ENCODE measurements around the gene KCTD5.
"Not testable (repeated sequence)": the region's sequence is repeated elsewhere in the genome, so short reads cannot be mapped to it uniquely, and the experiment has no call there.

The KCTD5 gene

GRCh38 chr16:2682209-2683021 is at the start of gene KCTD5:
TSS of gene KCTD5 (plus strand) at chr16:2682523. CDS start at chr16:2682549, 26 bp downstream.
- peak; percentile 99 for DNase-seq

DNA sequence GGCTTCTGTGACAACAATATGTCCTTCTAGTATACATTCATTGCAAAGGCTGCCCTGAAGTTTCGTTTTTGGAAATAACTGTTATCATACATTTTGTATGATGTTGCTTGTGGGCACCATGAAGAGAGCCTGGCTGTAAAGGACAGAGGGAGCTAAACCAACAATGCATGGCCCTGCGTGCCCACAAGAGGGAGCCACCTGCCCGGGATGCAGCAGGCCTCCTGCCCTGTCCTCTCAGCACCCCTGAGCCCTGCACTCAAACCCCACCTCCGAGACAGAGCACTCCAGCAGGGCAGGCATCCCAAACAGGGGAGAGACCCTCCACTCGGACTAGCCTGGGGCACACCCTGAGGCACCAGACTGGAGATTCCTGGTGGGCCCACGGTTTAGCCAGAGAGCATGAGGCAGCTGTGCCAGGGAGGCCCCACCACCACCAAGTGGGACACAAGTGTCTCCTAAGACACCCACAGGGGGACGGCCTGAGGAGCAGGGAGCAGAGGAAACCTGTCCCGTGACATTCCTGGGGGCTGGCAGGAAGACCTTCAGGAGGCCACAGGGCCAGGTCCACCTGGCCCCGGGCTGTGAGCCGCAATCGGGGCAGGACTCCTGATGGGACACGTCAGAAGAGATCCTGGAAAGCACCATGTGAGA is 43.1 kb upstream of the KCTD5 start:
- not testable (repeated sequence) for DNase-seq

DNA sequence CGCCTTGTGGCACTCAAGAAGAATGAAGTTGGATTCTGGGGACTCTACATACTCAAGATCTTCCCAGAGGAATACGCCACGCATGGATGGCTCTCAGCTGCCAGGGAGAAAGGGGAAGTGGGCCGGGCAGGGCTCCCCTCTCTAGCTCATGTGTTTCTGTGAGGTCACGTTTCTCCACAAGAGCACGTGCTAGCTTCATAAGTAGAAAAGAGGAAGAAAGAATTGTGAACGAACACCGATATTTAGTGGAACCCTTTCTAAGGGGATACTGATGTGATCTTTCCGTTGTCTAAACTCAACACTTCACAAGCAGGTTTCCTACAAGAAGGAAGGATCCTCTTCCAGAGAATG is 42.6 kb upstream of the KCTD5 start:
- DNase-seq: not testable (repeated sequence)

GRCh38 chr16:2642561-2642960 is 39.8 kb upstream of the KCTD5 start:
- DNase-seq: not testable (repeated sequence)

GRCh38 chr16:2644754-2645453 is 37.4 kb upstream of the KCTD5 start:
- DNase-seq: not testable (repeated sequence)

DNA sequence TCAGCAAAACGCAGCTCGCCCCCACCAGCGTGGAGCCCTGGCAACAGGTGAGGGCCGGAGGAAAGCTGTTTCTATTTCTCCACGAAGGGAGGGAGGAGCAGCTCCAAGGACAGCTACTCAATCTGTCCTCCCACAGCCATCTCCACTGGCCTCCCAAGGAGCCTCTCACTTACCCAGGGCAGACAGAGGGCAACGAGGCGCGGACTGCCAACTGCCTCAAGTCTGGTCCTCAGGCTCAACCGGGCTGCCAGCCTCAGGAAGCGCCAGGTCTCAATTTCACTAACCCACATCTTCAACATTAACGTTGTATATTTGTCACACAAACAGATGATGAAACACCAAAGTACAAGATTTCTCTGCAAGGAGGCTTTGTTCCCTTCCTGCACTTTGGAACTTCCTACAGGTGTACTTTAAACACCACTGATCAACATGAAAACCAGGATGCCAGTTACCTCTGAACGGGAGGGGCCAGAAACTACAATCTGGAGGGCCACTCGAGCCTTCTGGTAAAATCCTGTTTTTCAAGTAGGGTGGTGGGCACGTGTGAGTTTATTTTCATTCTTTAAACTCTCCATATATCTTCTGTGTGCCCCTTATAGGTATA is 31.0 kb upstream of the KCTD5 start:
- not testable (repeated sequence) for DNase-seq

GRCh38 chr16:2653915-2654314 is 28.4 kb upstream of the KCTD5 start:
- DNase-seq: not testable (repeated sequence)

- DNase-seq: not testable (repeated sequence)
Observed at GRCh38 chr16:2654949-2655348, 27.4 kb upstream of the KCTD5 start.

DNA sequence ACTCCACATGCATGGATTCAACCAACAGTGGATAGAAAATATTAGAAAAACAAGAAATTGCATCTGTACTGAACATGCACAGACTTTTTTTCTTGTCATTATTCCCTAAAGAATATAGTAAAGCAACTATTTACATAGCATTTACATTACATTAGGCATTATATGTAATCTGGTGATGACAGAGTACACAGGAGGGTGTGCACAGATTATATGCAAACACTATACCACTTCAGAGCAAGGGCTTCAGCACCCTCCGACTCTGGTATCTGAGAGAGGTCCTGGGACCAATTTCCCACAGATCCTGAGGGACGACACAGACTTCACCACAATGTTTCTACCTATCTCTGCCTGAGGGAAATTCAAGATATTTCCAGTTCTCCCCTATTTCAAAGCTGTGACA is 25.3 kb upstream of the KCTD5 start:
- no peak for DNase-seq

GRCh38 chr16:2657803-2658202 is 24.5 kb upstream of the KCTD5 start:
- not testable (repeated sequence) for DNase-seq

- not testable (repeated sequence) for DNase-seq
Observed at GRCh38 chr16:2659560-2659959, 22.8 kb upstream of the KCTD5 start.

- not testable (repeated sequence) for DNase-seq
Observed at GRCh38 chr16:2660014-2660662, 22.2 kb upstream of the KCTD5 start.

GRCh38 chr16:2660755-2661373 is 21.5 kb upstream of the KCTD5 start:
- DNase-seq: not testable (repeated sequence)

GRCh38 chr16:2663553-2664546 is 18.5 kb upstream of the KCTD5 start:
- DNase-seq: peak; percentile 78 to 96

DNA sequence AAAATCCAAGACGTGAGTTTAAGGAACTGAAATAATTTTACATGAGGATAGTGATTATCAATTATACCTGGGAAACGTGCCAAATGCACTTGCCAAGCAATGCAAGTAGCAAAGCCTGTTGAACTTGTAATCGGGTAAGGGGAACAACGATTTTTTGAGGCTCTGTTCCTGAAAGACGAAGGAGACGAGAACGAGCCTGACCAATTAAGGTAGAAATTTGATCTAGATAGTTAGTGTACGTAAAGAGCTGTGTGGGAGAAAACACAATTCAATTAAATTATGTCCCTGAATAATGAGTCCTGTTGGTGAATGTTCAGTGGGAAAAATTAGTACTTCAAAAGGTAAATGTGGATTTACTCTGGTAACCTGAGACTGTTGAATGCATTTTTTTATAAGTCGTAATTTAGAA is 17.7 kb upstream of the KCTD5 start:
- no peak for DNase-seq

DNA sequence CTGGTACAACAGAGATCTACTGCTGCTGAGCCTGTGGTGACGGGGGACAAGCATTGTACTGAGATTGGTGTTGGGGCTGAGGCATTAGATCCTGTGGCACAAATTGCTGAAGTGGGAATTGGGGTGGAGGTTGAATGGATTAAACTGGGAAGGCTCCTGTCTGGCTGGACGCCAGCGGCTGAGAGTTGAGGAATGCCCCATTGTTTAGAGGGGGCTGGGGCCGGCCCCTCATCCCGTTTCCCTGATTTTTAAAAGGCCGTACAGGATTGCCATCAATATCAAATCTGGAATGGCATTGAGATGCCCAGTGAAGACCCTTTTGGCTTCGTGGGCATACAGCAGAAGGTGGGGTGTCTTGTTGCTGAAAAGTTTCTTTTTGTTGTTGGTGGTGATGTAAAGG is 15.7 kb upstream of the KCTD5 start:
- DNase-seq: not testable (repeated sequence)

DNA sequence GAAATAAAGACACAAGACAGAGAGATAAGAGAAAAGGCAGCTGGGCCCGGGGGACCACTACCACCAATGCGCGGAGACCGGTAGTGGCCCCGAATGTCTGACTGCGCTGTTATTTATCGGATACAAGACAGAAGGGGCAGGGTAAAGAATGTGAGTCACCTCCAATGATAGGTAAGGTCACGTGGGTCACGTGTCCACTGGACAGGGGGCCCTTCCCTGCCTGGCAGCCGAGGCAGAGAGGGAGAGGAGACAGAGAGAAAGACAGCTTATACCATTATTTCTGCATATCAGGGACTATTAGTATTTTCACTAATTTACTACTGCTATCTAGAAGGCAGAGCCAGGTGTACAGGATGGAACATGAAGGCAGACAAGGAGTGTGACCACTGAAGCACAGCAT is 12.7 kb upstream of the KCTD5 start:
- DNase-seq: not testable (repeated sequence)

DNA sequence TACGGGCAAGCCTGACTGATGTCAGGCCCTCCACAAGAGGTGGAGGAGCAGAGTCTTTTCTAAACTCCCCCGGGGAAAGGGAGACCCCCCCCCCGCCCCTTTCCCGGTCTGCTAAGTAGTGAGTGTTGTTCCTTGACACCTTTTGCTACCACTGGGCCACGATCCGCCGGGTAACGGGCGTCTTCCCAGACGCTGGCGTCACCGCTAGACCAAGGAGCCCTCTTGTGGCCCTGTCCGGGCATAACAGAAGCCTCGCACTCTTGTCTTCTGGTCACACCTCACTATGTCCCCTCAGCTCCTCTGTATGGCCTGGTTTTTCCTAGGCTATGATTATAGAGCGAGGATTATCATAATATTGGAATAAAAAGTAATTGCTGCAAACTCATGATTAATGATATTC is 12.3 kb upstream of the KCTD5 start:
- DNase-seq: peak; percentile 47 to 59

DNA sequence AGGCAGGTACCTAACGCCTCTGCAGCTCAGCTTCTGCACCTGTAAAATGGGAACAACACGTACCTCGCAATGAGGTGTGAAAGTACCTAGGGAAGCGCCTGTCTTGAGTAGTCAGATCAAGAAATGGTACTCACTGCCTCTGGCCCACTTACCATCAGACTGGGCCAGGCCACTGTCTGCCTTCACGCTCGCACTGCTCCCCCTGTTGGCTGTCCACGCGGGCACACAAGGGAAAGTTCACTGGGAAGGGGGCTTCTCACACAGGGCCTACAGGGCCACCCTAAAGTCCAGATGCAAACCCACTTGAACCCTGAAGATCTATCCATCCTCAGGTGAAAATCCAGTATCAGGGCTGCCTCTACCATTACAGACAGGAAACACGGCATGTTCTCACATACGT is 11.1 kb upstream of the KCTD5 start:
- peak in 1 of 2 donors; percentile 6 for DNase-seq

- DNase-seq: no peak
Observed at GRCh38 chr16:2671741-2672140, 10.6 kb upstream of the KCTD5 start.
